Transverse colon (tissue), 4 donors: ENCODE results near the gene ALDOB.

ENCODE experiments used
- CTCF ChIP-seq, 5 experiments: fragments of 200-600 bp in 3 of 5; fragments of 450-650 bp in 2 of 5; sonication (generic) in 3 of 5; IDR thresholded peaks; 1 replicate in 2 of 5; 2 replicates in 3 of 5; pipeline ENCODE4 v1.5.1; 2016 to 2017; ENCODE audit warnings: antibody characterized with exemption in 5 of 5, inconsistent platforms in 3 of 5, mild to moderate bottlenecking in 2 of 5, moderate library complexity in 1 of 5
- EP300 ChIP-seq: sonication (generic); formaldehyde crosslinking; IDR thresholded peaks from one replicate; pipeline ENCODE4 v1.6.1; 2017; ENCODE audit warnings: antibody characterized with exemption, low read depth
- POLR2A ChIP-seq: fragments of 450-650 bp; IDR thresholded peaks from one replicate; pipeline ENCODE4 v1.6.1; 2016; ENCODE audit warnings: antibody characterized with exemption, mild to moderate bottlenecking, moderate library complexity
- POLR2AphosphoS5 ChIP-seq, 3 donors: sonication (generic); formaldehyde crosslinking; IDR thresholded peaks; one replicate each; pipeline ENCODE4 v1.6.1; 2016; ENCODE audit warnings: antibody characterized with exemption in 3 of 3

- TF ChIP-seq CTCF (IDR thresholded peaks at IDR 0.05) (no peak), EP300 (no peak), POLR2A (no peak), POLR2AphosphoS5 (IDR thresholded peaks at IDR 0.05) (no peak)
Measured at GRCh38 chr9:101403516-101404285, 31.9 kb downstream of the ALDOB start.
